GM23338 (cell line): Measurements from ENCODE around the gene UNK. TPM values are rescaled to one million over a fixed set of nuclear protein-coding genes. Genes with fewer than 3 reads are reported as not detected.

Experiments
- ATAC-seq: fragments of 200-7000 bp; cut with Tn5 transposase; 3 replicates; pipeline ENCODE4 v1.9.1; 2020
- DNase-seq: peaks from one replicate; pipeline ENCODE4 v3.0.0-alpha.2; 2015; ENCODE audit warnings: low spot score
- H2AFZ ChIP-seq: fragments of 200-600 bp; sonication (generic); 2 replicates; pipeline ENCODE4 v1.8.0; 2016; ENCODE audit warnings: antibody characterized with exemption, mild to moderate bottlenecking, moderate library complexity
- H3F3A ChIP-seq: fragments of 200-600 bp; sonication (generic); replicated peaks from 2 replicates; pipeline ENCODE4 v1.8.0; 2017; ENCODE audit warnings: antibody characterized with exemption, mixed run types, low read depth
- H3K27ac ChIP-seq: fragments of 200-600 bp; sonication (generic); 2 replicates; pipeline ENCODE4 v1.6.1; 2016; ENCODE audit warnings: low read depth
- H3K27me3 ChIP-seq: fragments of 200-600 bp; sonication (generic); 2 replicates; pipeline ENCODE4 v1.8.0; 2016; ENCODE audit warnings: mild to moderate bottlenecking, mixed run types, moderate library complexity; ENCODE audit not compliant: insufficient read depth
- H3K36me3 ChIP-seq: fragments of 200-600 bp; sonication (generic); 2 replicates; pipeline ENCODE4 v1.8.0; 2016; ENCODE audit warnings: mild to moderate bottlenecking; ENCODE audit not compliant: insufficient read depth
- H3K4me1 ChIP-seq: fragments of 200-600 bp; sonication (generic); 2 replicates; pipeline ENCODE4 v1.8.0; 2016; ENCODE audit warnings: mild to moderate bottlenecking, moderate library complexity; ENCODE audit not compliant: insufficient read depth
- H3K4me2 ChIP-seq: fragments of 200-600 bp; sonication (generic); 2 replicates; pipeline ENCODE4 v1.7.1; 2017; ENCODE audit warnings: mixed run types
- H3K4me3 ChIP-seq: fragments of 200-600 bp; sonication (generic); 2 replicates; pipeline ENCODE4 v1.6.1; 2016; ENCODE audit warnings: mixed run types
- H3K79me2 ChIP-seq: fragments of 200-600 bp; sonication (generic); replicated peaks from 2 replicates; pipeline ENCODE4 v1.8.0; 2017; ENCODE audit warnings: mild to moderate bottlenecking; ENCODE audit not compliant: insufficient read depth
- H3K9me2 ChIP-seq: fragments of 200-600 bp; sonication (generic); 2 replicates; pipeline ENCODE4 v1.8.0; 2017; ENCODE audit not compliant: insufficient read depth
- H4K20me1 ChIP-seq: fragments of 200-600 bp; sonication (generic); replicated peaks from 2 replicates; pipeline ENCODE4 v1.8.0; 2017; ENCODE audit warnings: mild to moderate bottlenecking; ENCODE audit not compliant: insufficient read depth
- H3K27ac Mint-ChIP-seq: 2 replicates; pipeline ENCODE4 v1.8.0; 2020; ENCODE audit warnings: inconsistent platforms, mild to moderate bottlenecking, moderate library complexity, mixed read lengths
- H3K27me3 Mint-ChIP-seq: 3 replicates; pipeline ENCODE4 v1.8.0; 2022; ENCODE audit warnings: low read depth, mild to moderate bottlenecking, moderate library complexity, mixed read lengths, inconsistent platforms; ENCODE audit not compliant: insufficient read depth, poor library complexity
- H3K36me3 Mint-ChIP-seq: 3 replicates; pipeline ENCODE4 v1.8.0; 2021; ENCODE audit warnings: low read depth, mild to moderate bottlenecking, inconsistent platforms, moderate library complexity, mixed read lengths
- H3K4me1 Mint-ChIP-seq: 3 replicates; pipeline ENCODE4 v1.8.0; 2020; ENCODE audit warnings: mild to moderate bottlenecking, inconsistent platforms, mixed read lengths
- H3K4me3 Mint-ChIP-seq: 3 replicates; pipeline ENCODE4 v1.8.0; 2021; ENCODE audit warnings: moderate library complexity, mild to moderate bottlenecking, inconsistent platforms, mixed read lengths
- H3K9me3 Mint-ChIP-seq: 3 replicates; pipeline ENCODE4 v1.8.0; 2020; ENCODE audit warnings: moderate library complexity, mild to moderate bottlenecking, inconsistent platforms, mixed read lengths
- CREB1 ChIP-seq: fragments of 250-450 bp; sonication (Bioruptor Pico); IDR thresholded peaks from 2 replicates; pipeline ENCODE4 v1.5.0; 2020; ENCODE audit warnings: low read depth, mild to moderate bottlenecking, moderate library complexity
- EZH2 ChIP-seq: fragments of 200-600 bp; sonication (generic); IDR thresholded peaks from one replicate; pipeline ENCODE4 v1.8.0; 2017; ENCODE audit warnings: antibody characterized with exemption, mild to moderate bottlenecking, low read depth; ENCODE audit not compliant: unreplicated experiment
- EZH2phosphoT487 ChIP-seq: fragments of 200-600 bp; sonication (generic); IDR thresholded peaks from one replicate; pipeline ENCODE4 v1.8.1; 2018; ENCODE audit warnings: antibody characterized with exemption; ENCODE audit not compliant: unreplicated experiment
- JUNB ChIP-seq: IDR thresholded peaks from one replicate; pipeline ENCODE4 v1.6.1; 2016; ENCODE audit warnings: antibody characterized with exemption; ENCODE audit not compliant: unreplicated experiment
- NANOG ChIP-seq: IDR thresholded peaks from 2 replicates; pipeline ENCODE4 v1.6.1; 2016; ENCODE audit warnings: antibody characterized with exemption, borderline replicate concordance
- POLR2AphosphoS5 ChIP-seq: IDR thresholded peaks from 2 replicates; pipeline ENCODE4 v1.6.1; 2016; ENCODE audit warnings: antibody characterized with exemption, low read depth
- STAT1 ChIP-seq: IDR thresholded peaks from one replicate; pipeline ENCODE4 v1.6.1; 2016; ENCODE audit warnings: antibody characterized with exemption; ENCODE audit not compliant: unreplicated experiment
- ZNF114 ChIP-seq: fragments of 250-450 bp; sonication (Bioruptor Pico); IDR thresholded peaks from 2 replicates; pipeline ENCODE4 v1.5.0; 2020; ENCODE audit warnings: mild to moderate bottlenecking, moderate library complexity
- ZNF331 ChIP-seq: fragments of 250-450 bp; sonication (Bioruptor Pico); IDR thresholded peaks from 2 replicates; pipeline ENCODE4 v1.5.0; 2020; ENCODE audit warnings: low read depth, mild to moderate bottlenecking, moderate library complexity
- ZNF462 ChIP-seq: fragments of 250-450 bp; sonication (Bioruptor Pico); IDR thresholded peaks from 2 replicates; pipeline ENCODE4 v1.5.0; 2020; ENCODE audit warnings: mild to moderate bottlenecking, moderate library complexity
- polyA plus RNA-seq: library from polyadenylated mRNA; unstranded; fragments of >200 nt; fragmentation: Nextera tagmentation; extraction: Ambion mirVana; gene quantifications from 2 replicates; pipeline ENCODE4 v1.2.1, GENCODE V29; 2016
- total RNA-seq: library from RNA; depleted of rRNA; stranded (reverse); fragments of >200 nt; shearing (Covaris generic); gene quantifications from 2 replicates; pipeline ENCODE4 v1.2.3, GENCODE V29; 2014
- TF ChIP-seq, protein P1 (sequence below): IDR thresholded peaks from one replicate; pipeline ENCODE4 v1.6.1; 2018; ENCODE audit warnings: antibody characterized with exemption; ENCODE audit not compliant: unreplicated experiment
- TF ChIP-seq, protein P2 (sequence below), 2 experiments: fragments of 200-600 bp in 1 of 2; sonication (generic) in 1 of 2; conservative IDR thresholded peaks; 2 replicates each; pipeline versions ENCODE4 v1.5.1 to v1.6.1; 2016 to 2017; ENCODE audit warnings: antibody characterized with exemption in 2 of 2, low read depth in 2 of 2, mild to moderate bottlenecking in 2 of 2, moderate library complexity in 1 of 2
- TF ChIP-seq, protein P3 (sequence below): IDR thresholded peaks from 2 replicates; pipeline ENCODE4 v1.6.1; 2016; ENCODE audit warnings: antibody characterized with exemption

UNK gene
- total and polyA plus RNA-seq, 2 experiments from 2014 or later: 21.8 to 65.2 TPM

DNA sequence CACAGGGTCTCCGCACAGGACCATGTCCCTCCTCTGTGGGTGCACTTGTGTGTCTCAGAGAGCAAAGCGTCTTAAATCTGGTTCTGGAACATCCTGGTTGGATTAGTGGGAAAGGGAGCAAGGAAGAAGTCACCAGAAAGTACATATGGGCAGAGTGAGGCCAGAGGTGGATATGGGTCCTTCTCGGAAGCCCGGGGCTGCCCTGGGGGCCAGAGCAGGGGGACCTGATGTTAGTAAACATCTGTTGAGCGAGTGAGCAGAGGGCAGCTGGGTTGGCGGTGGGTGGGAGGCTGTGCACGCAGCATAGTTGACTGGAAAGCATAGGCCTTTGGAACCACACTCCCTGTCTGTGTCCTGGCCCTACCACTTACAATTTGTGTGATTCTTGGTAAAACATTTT, 36.9 kb downstream of the UNK start:
- TF ChIP-seq CREB1 (no peak), EZH2phosphoT487 (no peak), POLR2AphosphoS5 (no peak), STAT1 (no peak), JUNB (no peak), ZNF331 (no peak), NANOG (no peak), ZNF114 (no peak), ZNF462 (CRISPR knock-in tag) (no peak), EZH2 (no peak)
- TF ChIP-seq, protein P1, sequence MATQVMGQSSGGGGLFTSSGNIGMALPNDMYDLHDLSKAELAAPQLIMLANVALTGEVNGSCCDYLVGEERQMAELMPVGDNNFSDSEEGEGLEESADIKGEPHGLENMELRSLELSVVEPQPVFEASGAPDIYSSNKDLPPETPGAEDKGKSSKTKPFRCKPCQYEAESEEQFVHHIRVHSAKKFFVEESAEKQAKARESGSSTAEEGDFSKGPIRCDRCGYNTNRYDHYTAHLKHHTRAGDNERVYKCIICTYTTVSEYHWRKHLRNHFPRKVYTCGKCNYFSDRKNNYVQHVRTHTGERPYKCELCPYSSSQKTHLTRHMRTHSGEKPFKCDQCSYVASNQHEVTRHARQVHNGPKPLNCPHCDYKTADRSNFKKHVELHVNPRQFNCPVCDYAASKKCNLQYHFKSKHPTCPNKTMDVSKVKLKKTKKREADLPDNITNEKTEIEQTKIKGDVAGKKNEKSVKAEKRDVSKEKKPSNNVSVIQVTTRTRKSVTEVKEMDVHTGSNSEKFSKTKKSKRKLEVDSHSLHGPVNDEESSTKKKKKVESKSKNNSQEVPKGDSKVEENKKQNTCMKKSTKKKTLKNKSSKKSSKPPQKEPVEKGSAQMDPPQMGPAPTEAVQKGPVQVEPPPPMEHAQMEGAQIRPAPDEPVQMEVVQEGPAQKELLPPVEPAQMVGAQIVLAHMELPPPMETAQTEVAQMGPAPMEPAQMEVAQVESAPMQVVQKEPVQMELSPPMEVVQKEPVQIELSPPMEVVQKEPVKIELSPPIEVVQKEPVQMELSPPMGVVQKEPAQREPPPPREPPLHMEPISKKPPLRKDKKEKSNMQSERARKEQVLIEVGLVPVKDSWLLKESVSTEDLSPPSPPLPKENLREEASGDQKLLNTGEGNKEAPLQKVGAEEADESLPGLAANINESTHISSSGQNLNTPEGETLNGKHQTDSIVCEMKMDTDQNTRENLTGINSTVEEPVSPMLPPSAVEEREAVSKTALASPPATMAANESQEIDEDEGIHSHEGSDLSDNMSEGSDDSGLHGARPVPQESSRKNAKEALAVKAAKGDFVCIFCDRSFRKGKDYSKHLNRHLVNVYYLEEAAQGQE: no peak
- TF ChIP-seq, protein P2, sequence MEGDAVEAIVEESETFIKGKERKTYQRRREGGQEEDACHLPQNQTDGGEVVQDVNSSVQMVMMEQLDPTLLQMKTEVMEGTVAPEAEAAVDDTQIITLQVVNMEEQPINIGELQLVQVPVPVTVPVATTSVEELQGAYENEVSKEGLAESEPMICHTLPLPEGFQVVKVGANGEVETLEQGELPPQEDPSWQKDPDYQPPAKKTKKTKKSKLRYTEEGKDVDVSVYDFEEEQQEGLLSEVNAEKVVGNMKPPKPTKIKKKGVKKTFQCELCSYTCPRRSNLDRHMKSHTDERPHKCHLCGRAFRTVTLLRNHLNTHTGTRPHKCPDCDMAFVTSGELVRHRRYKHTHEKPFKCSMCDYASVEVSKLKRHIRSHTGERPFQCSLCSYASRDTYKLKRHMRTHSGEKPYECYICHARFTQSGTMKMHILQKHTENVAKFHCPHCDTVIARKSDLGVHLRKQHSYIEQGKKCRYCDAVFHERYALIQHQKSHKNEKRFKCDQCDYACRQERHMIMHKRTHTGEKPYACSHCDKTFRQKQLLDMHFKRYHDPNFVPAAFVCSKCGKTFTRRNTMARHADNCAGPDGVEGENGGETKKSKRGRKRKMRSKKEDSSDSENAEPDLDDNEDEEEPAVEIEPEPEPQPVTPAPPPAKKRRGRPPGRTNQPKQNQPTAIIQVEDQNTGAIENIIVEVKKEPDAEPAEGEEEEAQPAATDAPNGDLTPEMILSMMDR (conservative IDR thresholded peaks at IDR 0.05; ENCODE audit: low read depth in 2 of 2): no peak
- TF ChIP-seq, protein P3, sequence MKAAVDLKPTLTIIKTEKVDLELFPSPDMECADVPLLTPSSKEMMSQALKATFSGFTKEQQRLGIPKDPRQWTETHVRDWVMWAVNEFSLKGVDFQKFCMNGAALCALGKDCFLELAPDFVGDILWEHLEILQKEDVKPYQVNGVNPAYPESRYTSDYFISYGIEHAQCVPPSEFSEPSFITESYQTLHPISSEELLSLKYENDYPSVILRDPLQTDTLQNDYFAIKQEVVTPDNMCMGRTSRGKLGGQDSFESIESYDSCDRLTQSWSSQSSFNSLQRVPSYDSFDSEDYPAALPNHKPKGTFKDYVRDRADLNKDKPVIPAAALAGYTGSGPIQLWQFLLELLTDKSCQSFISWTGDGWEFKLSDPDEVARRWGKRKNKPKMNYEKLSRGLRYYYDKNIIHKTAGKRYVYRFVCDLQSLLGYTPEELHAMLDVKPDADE: no peak
- peaks cover 4% of the 10 kb centered on the region for H3K27me3 Mint-ChIP-seq
- H3K36me3 ChIP-seq: no peaks in the 10 kb centered on the region; the same call in none of the 2 replicates

More for the DNA sequence above, 36.9 kb downstream of the UNK start:
- Mint-ChIP-seq H3K9me3 (no peaks in the 10 kb centered on the region), H3K4me3 (no peak overlapping the region), H3K4me1 (no peaks in the 10 kb centered on the region; the same call in 2 of the 3 replicates), H3K36me3 (peaks cover 46% of the 10 kb centered on the region), H3K27ac (no peak overlapping the region)
- H3K4me2 ChIP-seq: no peak overlapping the region
- ATAC-seq (no peak), DNase-seq (no peak)
- no peak overlapping the region for H3K27ac ChIP-seq
- no peak overlapping the region for H3K4me3 ChIP-seq
- H4K20me1 ChIP-seq: no peaks in the 10 kb centered on the region; the same call in 1 of the 2 replicates
- H3K27me3 ChIP-seq: no peaks in the 10 kb centered on the region
- H2AFZ ChIP-seq: no peak overlapping the region
- peaks cover 6% of the 10 kb centered on the region; the same call in 1 of the 2 replicates for H3F3A ChIP-seq
- no peaks in the 10 kb centered on the region for H3K4me1 ChIP-seq
- H3K9me2 ChIP-seq: no peaks in the 10 kb centered on the region
- no peaks in the 10 kb centered on the region for H3K79me2 ChIP-seq
